Endothelial cell of umbilical vein (primary cell): ENCODE results near the gene PID1. TPM values are rescaled to one million over a fixed set of nuclear protein-coding genes. Genes with fewer than 3 reads are reported as not detected.

Experiments used
- BruUV-seq: library from RNA; stranded (reverse); fragments of 400-500 nt; replicated peaks from 2 replicates; lab custom pipeline; 2021; lab: Mats Ljungman, UMichigan
- CTCF ChIA-PET: fragments of 300-600, 350-600 bp; sonication (Branson Sonifier 250); formaldehyde crosslinking; loops from one replicate; lab custom pipeline; 2021; ENCODE audit warnings: antibody characterized with exemption, inconsistent platforms; lab: Charles Lee
- POLR2A ChIA-PET: fragments of 300-600, 350-600 bp; sonication (Branson Sonifier 250); formaldehyde crosslinking; loops from one replicate; lab custom pipeline; 2021; ENCODE audit warnings: antibody characterized with exemption, inconsistent platforms; lab: Charles Lee
- DNase-seq: peaks from one replicate; pipeline ENCODE4 v3.0.0-alpha.2; 2011; ENCODE audit warnings: low read depth, low spot score
- FAIRE-seq: peaks from 2 replicates; lab custom pipeline; 2011; peaks lifted over from hg19 to GRCh38; lab: Jason Lieb, UNC
- H2AFZ ChIP-seq: 2 replicates; pipeline ENCODE4 v1.6.0; 2012; ENCODE audit warnings: low read depth, low read length, control low read depth, inconsistent platforms
- H3K27ac ChIP-seq: 2 replicates; pipeline ENCODE4 v1.5.1; 2011; ENCODE audit warnings: low read depth, mild to moderate bottlenecking, control low read depth, low read length, moderate library complexity; ENCODE audit not compliant: insufficient read depth
- H3K27me3 ChIP-seq, 2 experiments: 2 replicates each; pipeline versions ENCODE4 v1.6.0 to v1.6.1; 2011; ENCODE audit warnings: low read length in 2 of 2, mixed read lengths in 1 of 2; ENCODE audit not compliant: control insufficient read depth in 2 of 2, insufficient read depth in 2 of 2
- H3K36me3 ChIP-seq, 2 experiments: 2 replicates in 1 of 2; 3 replicates in 1 of 2; pipeline ENCODE4 v1.5.1; 2011; ENCODE audit warnings: low read length in 2 of 2, mild to moderate bottlenecking in 1 of 2, moderate library complexity in 1 of 2; ENCODE audit not compliant: control insufficient read depth in 2 of 2, insufficient read depth in 2 of 2; ENCODE audit errors: extremely low read depth in 1 of 2
- H3K4me1 ChIP-seq: 3 replicates; pipeline ENCODE4 v1.5.1; 2011; ENCODE audit warnings: mild to moderate bottlenecking, low read length; ENCODE audit not compliant: control insufficient read depth, insufficient read depth; ENCODE audit errors: extremely low read depth
- H3K4me2 ChIP-seq: 2 replicates; pipeline ENCODE4 v1.6.1; 2011; ENCODE audit warnings: low read length, control low read depth, mixed read lengths; ENCODE audit not compliant: insufficient read depth
- H3K4me3 ChIP-seq, 3 experiments: fragments of 200-600 bp in 1 of 3; sonication (generic), shearing (Covaris generic) in 1 of 3; replicated peaks in 1 of 3; 2 replicates each; pipeline ENCODE4 v1.5.1; 2011 to 2016; ENCODE audit warnings: control low read depth in 3 of 3, low read length in 3 of 3, mild to moderate bottlenecking in 2 of 3, inconsistent platforms in 1 of 3, low read depth in 1 of 3, moderate library complexity in 1 of 3; ENCODE audit not compliant: insufficient read depth in 1 of 3
- H3K79me2 ChIP-seq: 2 replicates; pipeline ENCODE4 v1.6.0; 2012; ENCODE audit warnings: low read length, inconsistent platforms; ENCODE audit not compliant: control insufficient read depth, insufficient read depth
- H3K9ac ChIP-seq: replicated peaks from 2 replicates; pipeline ENCODE3; 2011; ENCODE audit warnings: low read length, control low read depth; ENCODE audit not compliant: insufficient read depth; ENCODE audit errors: extremely low read depth
- H3K9me1 ChIP-seq: replicated peaks from 3 replicates; pipeline ENCODE4 v1.6.0; 2011; ENCODE audit warnings: mild to moderate bottlenecking, low read length; ENCODE audit not compliant: control insufficient read depth, insufficient read depth; ENCODE audit errors: extremely low read depth
- H3K9me3 ChIP-seq: replicated peaks from 2 replicates; pipeline ENCODE4 v1.5.1; 2012; ENCODE audit warnings: low read length, inconsistent platforms; ENCODE audit not compliant: control insufficient read depth, insufficient read depth
- H4K20me1 ChIP-seq: replicated peaks from 2 replicates; pipeline ENCODE3; 2011; ENCODE audit warnings: mild to moderate bottlenecking, low read length; ENCODE audit not compliant: control insufficient read depth, insufficient read depth; ENCODE audit errors: extremely low read depth
- EZH2 ChIP-seq: IDR thresholded peaks from 2 replicates; pipeline ENCODE4 v1.6.1; 2012; ENCODE audit warnings: borderline replicate concordance, low read depth, mild to moderate bottlenecking, moderate library complexity, low read length, inconsistent platforms; ENCODE audit not compliant: severe bottlenecking
- FOS ChIP-seq: IDR thresholded peaks from 2 replicates; pipeline ENCODE4 v1.6.1; 2011; ENCODE audit warnings: mild to moderate bottlenecking, low read length, moderate library complexity, borderline replicate concordance; ENCODE audit not compliant: insufficient read depth
- GATA2 ChIP-seq: IDR thresholded peaks from 2 replicates; pipeline ENCODE4 v1.7.0; 2011; ENCODE audit warnings: low read depth, mild to moderate bottlenecking, moderate library complexity, mixed read lengths, low read length; ENCODE audit not compliant: insufficient read length, insufficient read depth
- JUN ChIP-seq: IDR thresholded peaks from 2 replicates; pipeline ENCODE4 v1.6.1; 2011; ENCODE audit warnings: borderline replicate concordance, low read depth; ENCODE audit not compliant: insufficient read length, insufficient read depth
- MYC ChIP-seq: IDR thresholded peaks from one replicate; pipeline ENCODE4 v1.6.1; 2011; ENCODE audit warnings: mild to moderate bottlenecking, low read depth, low read length
- POLR2A ChIP-seq: IDR thresholded peaks from 2 replicates; pipeline ENCODE4 v1.6.1; 2012; ENCODE audit warnings: low read depth, mild to moderate bottlenecking, control low read depth, low read length
- POLR2AphosphoS5 ChIP-seq: IDR thresholded peaks from 2 replicates; pipeline ENCODE4 v1.6.1; 2012; ENCODE audit warnings: low read depth, mild to moderate bottlenecking, control low read depth, low read length, moderate library complexity; ENCODE audit not compliant: insufficient read depth
- dilution Hi-C: fragments of 300-500 bp; cut with MboI; formaldehyde crosslinking; loops from one replicate; pipeline ENCODE4 v1.15.0; 2019; ENCODE audit warnings: low sequenced_read_pairs; ENCODE audit not compliant: extremely low pct_ligation_motif_present
- intact Hi-C: fragments of 100-400 bp; cut with micrococcal nuclease; formaldehyde crosslinking; loops from one replicate; pipeline ENCODE4 v1.10.0; 2022
- polyA plus RNA-seq, 4 experiments: library from polyadenylated mRNA; depleted of rRNA in 3 of 4; stranded (reverse) in 3 of 4; unstranded in 1 of 4; fragments of >200 nt; gene quantifications; 2 replicates each; pipeline versions ENCODE4 v1.2.1 to v1.2.3, GENCODE V29; 2011 to 2012; ENCODE audit warnings: missing spikeins in 1 of 4
- total RNA-seq: library from RNA; stranded (reverse); gene quantifications from 2 replicates; pipeline ENCODE4 v1.2.3, GENCODE V29; 2021
- TF ChIP-seq, protein P1 (sequence below): IDR thresholded peaks from 2 replicates; pipeline ENCODE4 v1.6.1; 2011; ENCODE audit not compliant: insufficient read depth, insufficient read length
- TF ChIP-seq, protein P2 (sequence below), 2 donors: IDR thresholded peaks; 1 replicate in 1 of 2; 2 replicates in 1 of 2; pipeline ENCODE4 v1.5.1; 2011; ENCODE audit warnings: low read length in 2 of 2, mild to moderate bottlenecking in 2 of 2, moderate library complexity in 2 of 2, control low read depth in 1 of 2, inconsistent platforms in 1 of 2, low read depth in 1 of 2; ENCODE audit not compliant: insufficient read depth in 1 of 2; ENCODE audit errors: extremely low read depth in 1 of 2

The PID1 gene
- total and polyA plus RNA-seq, 2 donors (not counting 3 experiments of a cell fraction or from before 2014, with no cell fraction given), result not detected

DNA sequence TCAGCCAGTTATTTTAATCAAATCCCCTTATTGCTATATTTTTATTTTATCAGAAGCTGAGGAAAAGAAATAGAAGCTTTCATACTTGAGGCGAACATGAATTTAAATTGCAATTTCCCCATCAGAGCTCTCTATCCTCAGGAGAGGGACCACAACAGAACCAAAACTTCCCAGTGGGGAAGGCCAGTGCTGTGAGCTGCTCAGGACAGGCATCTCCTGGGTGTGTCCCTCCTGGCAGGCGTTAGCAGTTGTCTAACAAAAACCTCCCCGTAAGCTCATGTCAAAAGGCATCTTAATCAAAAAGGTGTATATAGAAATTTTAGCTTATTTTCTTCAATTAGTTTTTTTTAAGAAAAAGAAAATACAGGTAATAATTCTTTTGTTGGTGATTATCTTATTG lies 93.0 kb downstream of the PID1 start:
- no peak overlapping the region for H3K27ac ChIP-seq
- BruUV-seq, result no TSS peak
- H3K9ac ChIP-seq, result no peak overlapping the region
- no peaks in the 10 kb centered on the region for H3K9me1 ChIP-seq
- DNase-seq (no peak), FAIRE-seq (no peak)
- intact Hi-C loops, result no loop called here
- POLR2A ChIA-PET, result no interaction called here
- peaks cover 3% of the 10 kb centered on the region for H3K9me3 ChIP-seq
- no peaks in the 10 kb centered on the region for H3K36me3 ChIP-seq
- H3K4me3 ChIP-seq, result no peak overlapping the region
- CTCF ChIA-PET, result no interaction called here
- H3K27me3 ChIP-seq, result no peaks in the 10 kb centered on the region
- TF ChIP-seq POLR2AphosphoS5 (no peak), EZH2 (no peak), GATA2 (no peak), FOS (no peak), JUN (no peak), POLR2A (no peak), MYC (no peak)
- TF ChIP-seq, protein P1, sequence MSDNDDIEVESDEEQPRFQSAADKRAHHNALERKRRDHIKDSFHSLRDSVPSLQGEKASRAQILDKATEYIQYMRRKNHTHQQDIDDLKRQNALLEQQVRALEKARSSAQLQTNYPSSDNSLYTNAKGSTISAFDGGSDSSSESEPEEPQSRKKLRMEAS, result no peak
- TF ChIP-seq, protein P2, sequence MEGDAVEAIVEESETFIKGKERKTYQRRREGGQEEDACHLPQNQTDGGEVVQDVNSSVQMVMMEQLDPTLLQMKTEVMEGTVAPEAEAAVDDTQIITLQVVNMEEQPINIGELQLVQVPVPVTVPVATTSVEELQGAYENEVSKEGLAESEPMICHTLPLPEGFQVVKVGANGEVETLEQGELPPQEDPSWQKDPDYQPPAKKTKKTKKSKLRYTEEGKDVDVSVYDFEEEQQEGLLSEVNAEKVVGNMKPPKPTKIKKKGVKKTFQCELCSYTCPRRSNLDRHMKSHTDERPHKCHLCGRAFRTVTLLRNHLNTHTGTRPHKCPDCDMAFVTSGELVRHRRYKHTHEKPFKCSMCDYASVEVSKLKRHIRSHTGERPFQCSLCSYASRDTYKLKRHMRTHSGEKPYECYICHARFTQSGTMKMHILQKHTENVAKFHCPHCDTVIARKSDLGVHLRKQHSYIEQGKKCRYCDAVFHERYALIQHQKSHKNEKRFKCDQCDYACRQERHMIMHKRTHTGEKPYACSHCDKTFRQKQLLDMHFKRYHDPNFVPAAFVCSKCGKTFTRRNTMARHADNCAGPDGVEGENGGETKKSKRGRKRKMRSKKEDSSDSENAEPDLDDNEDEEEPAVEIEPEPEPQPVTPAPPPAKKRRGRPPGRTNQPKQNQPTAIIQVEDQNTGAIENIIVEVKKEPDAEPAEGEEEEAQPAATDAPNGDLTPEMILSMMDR (IDR thresholded peaks at IDR 0.05; ENCODE audit: extremely low read depth in 1 of 2, insufficient read depth in 1 of 2, low read depth in 1 of 2, low read length in 2 of 2), result no peak
- no peaks in the 10 kb centered on the region for H4K20me1 ChIP-seq
- no peak overlapping the region for H3K4me2 ChIP-seq
- no peaks in the 10 kb centered on the region for H3K79me2 ChIP-seq
- dilution Hi-C loops, result no loop called here
- H2AFZ ChIP-seq, result no peak overlapping the region
- H3K4me1 ChIP-seq, result no peaks in the 10 kb centered on the region
